ENCODE measurements around the gene HSF2BP.
"Not testable (repeated sequence)": the region's sequence is repeated elsewhere in the genome, so short reads cannot be mapped to it uniquely, and the experiment has no call there.

HSF2BP gene

GRCh38 chr21:43658088-43658741, 1.1 kb downstream of the HSF2BP start:
- no peak overlapping the region for H3K27ac ChIP-seq (ENCODE audit: insufficient read depth in 1 of 2, low read depth in 1 of 2, low read length in 2 of 2, poor library complexity in 1 of 2, severe bottlenecking in 2 of 2)
- POLR2A ChIA-PET, result no interaction called here

GRCh38 chr21:43657355-43658087, 1.8 kb downstream of the HSF2BP start:
- Histone ChIP-seq H3K9me3 (ENCODE audit: control extremely low read depth in 1 of 5, control insufficient read depth in 4 of 5, insufficient read depth in 2 of 5, low read depth in 1 of 5, low read length in 4 of 5) (no peaks in the 10 kb centered on the region), H3K4me1 (ENCODE audit: control extremely low read depth in 1 of 4, control insufficient read depth in 4 of 4, insufficient read depth in 4 of 4, low read length in 3 of 4) (peaks cover 5 to 53% (median 46%) of the 10 kb centered on the region in 4 experiments), H3K36me3 (ENCODE audit: control insufficient read depth in 4 of 4, insufficient read depth in 4 of 4, low read length in 3 of 4) (peaks cover 0 to 15% (median 6%) of the 10 kb centered on the region in 4 experiments), H3K4me3 (ENCODE audit: control insufficient read depth in 1 of 7, extremely low read depth in 1 of 7, insufficient read depth in 4 of 7, low read depth in 2 of 7, low read length in 6 of 7) (peak overlapping the region in 1 of 7 experiments; percentile 45), H3K27ac (ENCODE audit: insufficient read depth in 1 of 2, low read depth in 1 of 2, low read length in 2 of 2, poor library complexity in 1 of 2, severe bottlenecking in 2 of 2) (no peak overlapping the region), H3K27me3 (replicated peaks in 2 of 5; ENCODE audit: control insufficient read depth in 4 of 5, insufficient read depth in 5 of 5, low read length in 4 of 5) (no peaks in the 10 kb centered on the region)
- ChIA-PET POLR2A (interaction anchor here (0.6 kb wide), 1 partner anchor 179 kb away, joined by 3 read pairs; no protein-coding TSS in a partner anchor), CTCF (interaction anchor here (1.5 kb wide), 2 partner anchors 46 to 71 kb away, joined by 3 to 5 read pairs; no protein-coding TSS in a partner anchor)
- WGBS (ENCODE audit: insufficient coverage), result 52% methylated on average over 45 of the region's 46 CpGs
- DNase-seq, result peak; percentile 85 to 88 (median 88)

More at GRCh38 chr21:43658088-43658741, 1.1 kb downstream of the HSF2BP start:
- no peaks in the 10 kb centered on the region for H3K27me3 ChIP-seq (replicated peaks in 2 of 5; ENCODE audit: control insufficient read depth in 4 of 5, insufficient read depth in 5 of 5, low read length in 4 of 5)
- peaks cover 0 to 22% (median 6%) of the 10 kb centered on the region in 4 experiments for H3K36me3 ChIP-seq (ENCODE audit: control insufficient read depth in 4 of 4, insufficient read depth in 4 of 4, low read length in 3 of 4)
- 94% methylated on average over 48 of the region's 48 CpGs for WGBS (ENCODE audit: insufficient coverage)
- H3K4me1 ChIP-seq (ENCODE audit: control extremely low read depth in 1 of 4, control insufficient read depth in 4 of 4, insufficient read depth in 4 of 4, low read length in 3 of 4), result peaks cover 5 to 51% (median 46%) of the 10 kb centered on the region in 4 experiments
- no peaks in the 10 kb centered on the region for H3K9me3 ChIP-seq (ENCODE audit: control extremely low read depth in 1 of 5, control insufficient read depth in 4 of 5, insufficient read depth in 2 of 5, low read depth in 1 of 5, low read length in 4 of 5)
- peak in 1 of 3 donors; percentile 15 for DNase-seq
- no peak overlapping the region for H3K4me3 ChIP-seq (ENCODE audit: control insufficient read depth in 1 of 7, extremely low read depth in 1 of 7, insufficient read depth in 4 of 7, low read depth in 2 of 7, low read length in 6 of 7)
- CTCF ChIA-PET, result no interaction called here

GRCh38 chr21:43654806-43655489, 4.3 kb downstream of the HSF2BP start:
- DNase-seq, result no peak
- H3K36me3 ChIP-seq (ENCODE audit: control insufficient read depth in 4 of 4, insufficient read depth in 4 of 4, low read length in 3 of 4), result no peaks in the 10 kb centered on the region
- no peak overlapping the region for H3K4me3 ChIP-seq (ENCODE audit: control insufficient read depth in 1 of 7, extremely low read depth in 1 of 7, insufficient read depth in 4 of 7, low read depth in 2 of 7, low read length in 6 of 7)
- no peaks in the 10 kb centered on the region for H3K27me3 ChIP-seq (replicated peaks in 2 of 5; ENCODE audit: control insufficient read depth in 4 of 5, insufficient read depth in 5 of 5, low read length in 4 of 5)
- H3K27ac ChIP-seq (ENCODE audit: insufficient read depth in 1 of 2, low read depth in 1 of 2, low read length in 2 of 2, poor library complexity in 1 of 2, severe bottlenecking in 2 of 2), result no peak overlapping the region
- H3K9me3 ChIP-seq (ENCODE audit: control extremely low read depth in 1 of 5, control insufficient read depth in 4 of 5, insufficient read depth in 2 of 5, low read depth in 1 of 5, low read length in 4 of 5), result no peaks in the 10 kb centered on the region
- WGBS (ENCODE audit: insufficient coverage), result 89% methylated on average over 5 of the region's 7 CpGs
- ChIA-PET POLR2A (no interaction called here), CTCF (interaction anchor here (1.5 kb wide), 2 partner anchors 10 to 16 kb away, joined by 3 read pairs; no protein-coding TSS in a partner anchor)
- H3K4me1 ChIP-seq (ENCODE audit: control extremely low read depth in 1 of 4, control insufficient read depth in 4 of 4, insufficient read depth in 4 of 4, low read length in 3 of 4), result peaks cover 0 to 36% (median 30%) of the 10 kb centered on the region in 4 experiments

- H3K27me3 ChIP-seq (replicated peaks in 2 of 5; ENCODE audit: control insufficient read depth in 4 of 5, insufficient read depth in 5 of 5, low read length in 4 of 5), result no peaks in the 10 kb centered on the region
- no peak overlapping the region for H3K4me3 ChIP-seq (ENCODE audit: control insufficient read depth in 1 of 7, extremely low read depth in 1 of 7, insufficient read depth in 4 of 7, low read depth in 2 of 7, low read length in 6 of 7)
- H3K4me1 ChIP-seq (ENCODE audit: control extremely low read depth in 1 of 4, control insufficient read depth in 4 of 4, insufficient read depth in 4 of 4, low read length in 3 of 4), result peaks cover 0 to 27% (median 21%) of the 10 kb centered on the region in 4 experiments
- no peak for DNase-seq
- ChIA-PET CTCF (no interaction called here), POLR2A (no interaction called here)
- H3K36me3 ChIP-seq (ENCODE audit: control insufficient read depth in 4 of 4, insufficient read depth in 4 of 4, low read length in 3 of 4), result no peaks in the 10 kb centered on the region
- H3K9me3 ChIP-seq (ENCODE audit: control extremely low read depth in 1 of 5, control insufficient read depth in 4 of 5, insufficient read depth in 2 of 5, low read depth in 1 of 5, low read length in 4 of 5), result no peaks in the 10 kb centered on the region
- WGBS (ENCODE audit: insufficient coverage), result 100% methylated on average over 6 of the region's 6 CpGs
- no peak overlapping the region for H3K27ac ChIP-seq (ENCODE audit: insufficient read depth in 1 of 2, low read depth in 1 of 2, low read length in 2 of 2, poor library complexity in 1 of 2, severe bottlenecking in 2 of 2)
Observed at GRCh38 chr21:43653626-43654025, 5.7 kb downstream of the HSF2BP start.

- DNase-seq, result peak in 2 of 3 donors; percentile 18 to 32
- H3K9me3 ChIP-seq (ENCODE audit: control extremely low read depth in 1 of 5, control insufficient read depth in 4 of 5, insufficient read depth in 2 of 5, low read depth in 1 of 5, low read length in 4 of 5), result no peaks in the 10 kb centered on the region
- H3K36me3 ChIP-seq (ENCODE audit: control insufficient read depth in 4 of 4, insufficient read depth in 4 of 4, low read length in 3 of 4), result no peaks in the 10 kb centered on the region
- CTCF ChIA-PET, result no interaction called here
- WGBS (ENCODE audit: insufficient coverage), result 42% methylated on average over 5 of the region's 6 CpGs
- H3K27ac ChIP-seq (ENCODE audit: insufficient read depth in 1 of 2, low read depth in 1 of 2, low read length in 2 of 2, poor library complexity in 1 of 2, severe bottlenecking in 2 of 2), result no peak overlapping the region
- peaks cover 0 to 17% (median 12%) of the 10 kb centered on the region in 4 experiments for H3K4me1 ChIP-seq (ENCODE audit: control extremely low read depth in 1 of 4, control insufficient read depth in 4 of 4, insufficient read depth in 4 of 4, low read length in 3 of 4)
- POLR2A ChIA-PET, result no interaction called here
- H3K27me3 ChIP-seq (replicated peaks in 2 of 5; ENCODE audit: control insufficient read depth in 4 of 5, insufficient read depth in 5 of 5, low read length in 4 of 5), result no peaks in the 10 kb centered on the region
- H3K4me3 ChIP-seq (ENCODE audit: control insufficient read depth in 1 of 7, extremely low read depth in 1 of 7, insufficient read depth in 4 of 7, low read depth in 2 of 7, low read length in 6 of 7), result no peak overlapping the region
Observed at GRCh38 chr21:43652616-43653015, 6.7 kb downstream of the HSF2BP start.

DNA sequence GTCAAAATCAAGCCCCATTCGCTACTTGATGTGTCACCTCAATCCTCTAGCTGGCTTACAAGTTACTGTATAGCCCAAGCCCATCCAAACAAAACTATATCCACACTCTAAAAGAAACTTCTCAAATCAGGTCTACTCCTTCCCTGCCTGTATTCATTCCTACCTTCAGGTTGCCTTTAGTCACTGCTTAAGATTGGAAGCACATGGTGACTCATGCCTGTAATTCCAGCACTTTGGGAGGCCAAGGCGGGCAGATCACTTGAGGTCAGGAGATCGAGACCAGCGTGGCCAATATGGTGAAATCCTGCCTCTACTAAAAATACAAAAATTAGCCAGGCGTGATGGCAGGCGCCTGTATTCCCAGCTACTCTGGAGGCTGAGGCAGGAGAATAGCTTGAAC, 7.4 kb downstream of the HSF2BP start:
- H3K27ac ChIP-seq (ENCODE audit: insufficient read depth in 1 of 2, low read depth in 1 of 2, low read length in 2 of 2, poor library complexity in 1 of 2, severe bottlenecking in 2 of 2); DNase-seq; H3K4me3 ChIP-seq (ENCODE audit: control insufficient read depth in 1 of 7, extremely low read depth in 1 of 7, insufficient read depth in 4 of 7, low read depth in 2 of 7, low read length in 6 of 7); H3K9me3 ChIP-seq (ENCODE audit: control extremely low read depth in 1 of 5, control insufficient read depth in 4 of 5, insufficient read depth in 2 of 5, low read depth in 1 of 5, low read length in 4 of 5); H3K27me3 ChIP-seq (replicated peaks in 2 of 5; ENCODE audit: control insufficient read depth in 4 of 5, insufficient read depth in 5 of 5, low read length in 4 of 5); H3K36me3 ChIP-seq (ENCODE audit: control insufficient read depth in 4 of 4, insufficient read depth in 4 of 4, low read length in 3 of 4); CTCF ChIA-PET; POLR2A ChIA-PET: not testable (repeated sequence)
- H3K4me1 ChIP-seq (ENCODE audit: control extremely low read depth in 1 of 4, control insufficient read depth in 4 of 4, insufficient read depth in 4 of 4, low read length in 3 of 4), result peaks cover 0 to 13% (median 5%) of the 10 kb centered on the region in 4 experiments
- 91% methylated on average over 4 of the region's 6 CpGs for WGBS (ENCODE audit: insufficient coverage)
